Prostate gland (tissue), 2 donors: ENCODE data around the gene KLF16.

Experiments
- CTCF ChIP-seq, 4 experiments: fragments of 200-600 bp in 2 of 4; fragments of 450-650 bp in 2 of 4; sonication (generic) in 2 of 4; IDR thresholded peaks; 1 replicate in 3 of 4; 2 replicates in 1 of 4; pipeline ENCODE4 v1.5.1; 2016 to 2019; ENCODE audit warnings: antibody characterized with exemption in 4 of 4, mild to moderate bottlenecking in 2 of 4, moderate library complexity in 2 of 4
- POLR2A ChIP-seq: fragments of 450-650 bp; IDR thresholded peaks from one replicate; pipeline ENCODE4 v1.6.1; 2016; ENCODE audit warnings: antibody characterized with exemption, mild to moderate bottlenecking
- POLR2AphosphoS5 ChIP-seq: sonication (generic); formaldehyde crosslinking; IDR thresholded peaks from one replicate; pipeline ENCODE4 v1.6.1; 2017; ENCODE audit warnings: antibody characterized with exemption

GRCh38 chr19:1855828-1856255, 7.5 kb downstream of the KLF16 start:
- TF ChIP-seq CTCF (IDR thresholded peaks at IDR 0.05) (no peak), POLR2A (no peak), POLR2AphosphoS5 (no peak)
